Stimulated activated CD4-positive, alpha-beta T cell treated with anti-CD3 and anti-CD28 coated beads, Interleukin-4, amount 100 ng/mL, for 1 hour (primary cell): ENCODE results near the gene SLC4A7.
A peak's percentile ranks its signal among the peaks of the same experiment; 100 is the strongest.
"Not testable (repeated sequence)": the region's sequence is repeated elsewhere in the genome, so short reads cannot be mapped to it uniquely, and the experiment has no call there.

Source experiments
- DNase-seq: peaks from one replicate; pipeline ENCODE4 v3.0.0-alpha.2; 2020

Gene SLC4A7

DNA sequence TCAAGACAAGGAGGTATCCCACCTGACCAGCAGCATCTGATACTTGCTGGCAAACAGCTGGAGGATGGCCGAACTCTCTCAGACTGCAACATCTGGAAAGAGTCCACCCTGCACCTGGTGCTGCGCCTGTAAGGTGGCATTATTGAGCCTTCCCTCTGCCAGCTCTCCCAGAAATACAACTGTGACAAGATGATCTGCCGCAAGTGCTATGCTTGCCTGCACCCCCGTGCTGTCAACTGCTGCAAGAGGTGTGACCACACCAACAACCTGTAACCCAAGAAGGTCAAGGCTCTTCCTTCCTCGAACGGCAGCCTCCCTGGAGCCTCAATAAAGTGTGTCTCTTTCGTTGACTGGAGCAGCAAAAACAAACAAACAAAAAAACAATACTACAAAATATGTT is 2.2 kb upstream of the SLC4A7 start:
- no peak for DNase-seq

DNA sequence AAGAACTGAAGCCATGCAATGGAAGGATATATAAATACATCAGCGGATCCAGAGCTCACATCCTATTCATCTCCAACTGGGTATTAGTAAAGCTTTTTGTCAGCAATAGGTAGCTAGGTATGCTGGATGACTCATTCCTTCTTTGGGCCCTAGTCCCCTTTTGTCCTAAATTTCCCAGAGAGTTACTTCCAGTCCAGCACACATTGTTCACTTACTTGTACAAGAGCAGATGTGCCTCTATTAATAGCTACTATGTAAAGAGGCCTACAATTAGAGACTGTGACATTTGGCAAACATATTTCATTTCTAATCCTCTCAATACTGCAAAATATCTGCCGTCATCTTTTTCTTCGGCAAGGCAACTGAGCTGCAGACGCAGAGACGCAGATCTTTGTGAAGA is 1.7 kb upstream of the SLC4A7 start:
- DNase-seq = no peak

DNA sequence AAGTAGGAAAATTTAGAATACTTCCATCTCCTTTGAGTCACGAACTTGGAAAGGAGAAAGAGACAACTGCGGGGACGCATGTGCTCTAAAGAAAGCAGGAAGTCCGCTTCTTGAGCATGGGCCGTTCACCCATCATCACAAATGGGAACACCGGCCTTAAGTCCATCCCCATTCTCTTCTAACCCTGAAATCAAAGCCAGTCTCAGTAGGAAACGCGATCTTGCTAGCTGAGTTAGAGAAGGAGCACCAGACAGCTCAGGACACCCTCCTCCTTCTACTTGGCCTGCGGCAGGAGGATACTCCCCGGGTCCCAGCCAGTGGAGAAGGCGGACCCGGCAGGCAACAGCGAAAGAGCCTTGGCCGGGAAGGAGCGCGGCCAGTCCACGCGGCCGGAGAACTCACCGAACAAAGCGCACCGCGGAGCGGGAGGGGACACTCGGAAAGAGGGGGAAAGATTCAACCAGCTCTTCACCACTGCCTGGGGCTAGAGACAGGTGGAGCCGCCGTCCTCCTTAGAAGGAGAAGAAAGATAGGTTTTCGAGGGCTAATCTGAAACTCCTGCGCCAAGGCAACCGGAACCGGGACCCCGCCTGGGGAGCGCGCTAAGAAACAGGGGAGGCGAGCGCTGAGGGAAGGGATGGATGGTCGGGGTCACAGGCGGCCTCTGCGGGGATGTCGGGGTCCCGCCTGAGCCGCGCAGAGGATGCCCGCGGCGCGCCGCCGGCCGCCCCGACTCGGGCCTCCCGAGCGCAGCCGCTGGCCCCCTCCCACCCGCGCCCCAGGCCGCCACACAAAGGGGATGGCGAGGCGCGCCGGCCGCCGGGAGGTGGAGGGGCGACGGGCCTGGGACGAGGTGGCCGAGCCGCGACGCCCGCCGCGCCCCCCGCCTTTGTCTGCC is 818 bp downstream of the SLC4A7 start:
- peak; percentile 33 for DNase-seq

DNA sequence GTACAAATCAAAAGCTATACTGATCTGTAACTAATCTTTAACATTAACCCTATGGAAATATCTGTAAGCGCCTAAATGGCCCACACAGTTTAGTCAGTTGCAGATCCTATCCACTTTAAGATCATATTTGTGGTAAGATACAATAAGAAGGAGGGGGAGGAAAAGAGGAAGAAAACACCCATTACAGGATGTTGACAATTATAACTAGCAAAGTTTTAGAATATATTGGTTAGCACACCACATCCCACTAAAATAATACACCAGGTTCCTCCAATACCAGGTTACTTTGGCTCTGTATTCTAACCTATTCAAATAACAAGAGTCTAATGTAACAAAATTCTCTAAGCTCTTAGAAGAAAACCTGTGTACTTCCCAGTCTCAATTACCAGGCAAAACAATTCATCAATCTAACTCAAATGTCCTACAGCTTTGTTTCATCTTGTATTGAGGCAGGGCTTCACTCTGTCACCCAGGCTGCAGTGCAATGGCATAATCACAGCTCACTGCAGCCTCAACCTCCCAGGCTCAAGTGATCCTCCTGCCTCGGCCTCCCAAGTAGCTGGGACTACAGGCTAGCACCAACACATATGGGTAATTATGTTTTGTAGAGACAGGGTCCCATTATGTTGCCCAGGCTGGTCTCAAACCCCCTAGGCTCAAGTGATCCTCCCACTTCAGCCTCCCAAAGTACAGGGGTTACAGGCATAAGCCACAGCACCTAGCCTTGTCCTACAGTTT is 4.2 kb downstream of the SLC4A7 start:
- DNase-seq = no peak

DNA sequence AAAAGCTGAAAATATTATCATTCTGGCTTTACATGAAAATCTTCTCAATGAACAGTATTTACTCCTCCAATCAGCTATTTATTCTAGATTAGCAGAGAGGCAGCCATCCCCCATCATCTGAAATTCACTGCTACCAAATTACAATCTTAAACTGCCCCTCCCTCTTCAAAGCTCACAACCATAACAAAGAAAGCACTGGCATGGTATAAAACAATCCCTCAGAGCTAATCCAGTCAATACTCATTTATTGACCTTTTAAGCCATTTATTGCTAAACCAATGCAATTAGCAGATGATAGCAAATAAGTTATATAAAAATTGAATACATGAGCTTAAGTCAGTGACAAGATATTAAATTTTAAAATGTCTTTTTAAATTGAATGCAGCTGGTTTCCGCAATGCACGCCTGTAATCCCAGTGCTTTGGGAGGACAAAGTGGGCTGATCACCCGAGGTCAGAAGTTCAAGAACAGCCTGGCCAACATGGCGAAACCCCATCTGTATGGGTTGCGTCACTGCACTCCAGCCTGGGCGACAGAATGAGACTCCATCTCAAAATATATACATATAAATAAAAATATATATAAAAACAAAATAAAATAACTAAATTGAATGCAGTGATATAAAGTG is 12.1 kb downstream of the SLC4A7 start:
- no peak for DNase-seq

DNA sequence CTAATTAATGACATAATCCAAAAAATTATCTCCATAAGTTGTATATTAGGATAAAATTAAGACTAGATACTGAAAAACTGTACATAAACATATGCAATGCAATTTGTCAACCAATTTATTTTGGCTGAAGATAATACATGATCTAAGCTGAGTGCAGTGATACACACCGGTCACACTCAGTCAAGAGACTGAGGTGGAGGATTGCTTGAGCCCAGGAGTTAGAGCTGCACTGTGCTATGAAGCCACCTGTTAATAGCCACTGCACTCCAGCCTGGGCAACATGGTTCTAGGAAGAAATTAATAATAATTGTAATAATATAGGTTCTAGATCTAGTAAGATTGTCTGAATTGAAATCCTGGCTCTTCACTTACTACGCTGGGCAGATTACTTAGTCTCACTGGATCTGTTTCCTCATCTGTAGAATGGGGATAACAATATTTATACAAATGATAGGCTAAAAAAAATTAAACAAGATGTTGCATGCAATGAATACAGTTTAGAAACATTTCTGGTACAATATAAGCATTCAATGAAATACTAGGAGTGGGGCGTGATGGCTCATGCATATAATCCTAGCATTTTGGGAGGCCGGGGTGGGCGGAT is 15.8 kb downstream of the SLC4A7 start:
- no peak for DNase-seq

DNA sequence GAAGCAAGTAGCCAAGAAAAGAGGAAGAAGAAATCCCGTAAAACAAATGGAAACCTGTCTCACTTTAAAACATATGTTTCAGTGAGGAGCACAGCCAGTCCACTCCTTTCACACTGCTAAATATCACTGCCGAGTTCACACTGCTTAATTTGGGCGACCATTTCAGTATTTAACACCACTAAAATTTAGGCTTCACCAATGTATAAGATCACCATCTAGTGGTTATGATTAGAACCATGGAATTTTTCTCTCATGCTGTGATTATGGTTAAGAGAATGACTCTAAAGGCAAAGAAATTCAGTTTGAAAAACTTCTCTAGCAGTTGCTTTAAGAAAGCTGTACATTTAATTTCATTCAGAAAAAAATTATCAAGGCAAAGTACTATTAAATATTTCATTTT is 16.6 kb downstream of the SLC4A7 start:
- DNase-seq = no peak

DNA sequence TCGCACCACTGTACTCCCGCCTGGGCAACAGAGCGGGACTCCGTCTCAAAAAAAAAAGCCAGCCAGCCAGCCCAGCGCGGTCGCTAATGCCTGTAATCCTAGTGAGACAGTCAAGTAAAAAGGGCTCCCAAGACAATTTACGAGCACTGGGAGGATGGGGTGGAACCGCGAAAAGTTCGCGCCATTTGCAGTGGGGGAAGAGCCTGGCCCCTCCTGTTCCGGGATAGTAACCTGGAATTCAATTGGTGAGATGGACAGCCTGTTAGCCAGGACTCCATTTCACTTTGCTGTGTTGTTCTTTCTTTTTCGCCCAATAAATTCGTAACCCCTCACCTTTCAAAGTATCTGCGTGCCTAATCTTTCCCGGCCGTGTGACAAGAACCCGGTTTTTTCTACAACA is 19.5 kb downstream of the SLC4A7 start:
- no peak for DNase-seq

DNA sequence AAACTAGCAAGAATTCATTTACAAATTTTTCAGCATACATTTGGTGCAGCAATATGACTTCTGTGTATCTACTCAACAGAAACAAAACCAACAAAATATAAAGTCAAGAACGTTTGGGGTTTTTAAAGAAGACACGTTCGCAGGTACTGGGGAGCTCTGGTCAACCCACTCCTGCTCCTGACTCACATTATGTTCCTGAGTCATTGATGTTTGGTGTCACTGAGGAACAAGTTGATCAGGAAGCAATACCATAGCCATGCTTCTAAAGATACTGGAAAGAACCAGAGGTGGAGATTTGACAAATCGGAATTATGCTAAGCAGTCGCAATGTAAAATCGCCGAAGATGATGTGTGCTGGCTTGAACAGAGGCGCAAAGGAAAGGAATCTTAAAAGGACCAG is 22.0 kb downstream of the SLC4A7 start:
- no peak for DNase-seq

DNA sequence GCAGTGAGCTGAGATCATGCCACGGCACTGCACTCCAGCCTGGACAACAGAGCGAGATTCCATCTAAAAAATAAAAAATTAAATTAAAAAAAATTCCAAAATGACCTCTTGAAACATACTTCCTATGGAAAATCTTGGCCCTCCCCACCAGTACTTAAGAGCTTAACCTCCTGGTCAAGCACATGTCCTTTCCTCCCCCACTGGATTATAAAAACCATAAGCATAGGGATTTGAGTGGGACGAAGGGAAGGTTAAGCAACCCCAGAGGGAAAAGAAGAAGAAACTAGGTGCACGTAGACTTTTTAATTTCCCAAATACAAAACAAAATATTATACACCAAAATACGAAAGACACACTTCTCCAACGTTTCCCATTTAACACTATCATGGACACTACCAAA is 25.3 kb downstream of the SLC4A7 start:
- no peak for DNase-seq

DNA sequence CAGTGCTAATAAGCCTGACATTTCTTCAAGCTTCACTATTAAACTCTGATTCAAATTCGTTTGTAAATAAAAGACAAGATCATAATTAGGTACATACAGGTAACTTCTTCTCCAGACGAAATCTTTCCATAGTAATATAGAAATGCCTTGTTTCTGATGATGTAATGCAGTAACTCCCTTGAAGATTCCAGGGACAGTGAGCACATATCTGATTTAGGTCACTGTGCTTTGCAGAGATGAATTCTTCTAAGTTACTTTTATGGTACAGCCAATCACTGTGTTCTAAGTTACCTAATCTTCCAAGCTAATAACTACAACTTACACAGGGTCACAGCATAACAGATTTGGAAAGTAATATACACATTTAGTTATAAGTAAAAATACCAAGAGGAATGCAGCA is 27.6 kb downstream of the SLC4A7 start:
- no peak for DNase-seq

DNA sequence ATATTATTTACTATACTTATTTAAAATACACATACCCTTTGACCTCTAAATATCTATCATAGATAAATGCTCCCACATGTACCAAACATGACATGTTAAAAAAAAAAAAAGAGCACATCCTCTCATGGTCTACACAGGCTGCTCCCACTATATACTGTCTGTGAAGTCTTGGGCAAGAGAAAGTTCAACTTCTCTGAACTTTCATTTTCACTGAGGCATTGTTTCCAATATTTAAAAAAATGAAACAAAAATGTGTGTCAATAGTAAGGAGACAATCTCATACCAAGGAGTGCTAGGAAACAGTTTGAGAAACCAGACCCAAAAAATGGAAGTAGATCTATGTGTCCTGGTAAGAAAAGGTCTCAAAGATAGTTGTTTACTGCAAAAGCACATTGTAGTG is 29.3 kb downstream of the SLC4A7 start:
- DNase-seq = no peak

DNA sequence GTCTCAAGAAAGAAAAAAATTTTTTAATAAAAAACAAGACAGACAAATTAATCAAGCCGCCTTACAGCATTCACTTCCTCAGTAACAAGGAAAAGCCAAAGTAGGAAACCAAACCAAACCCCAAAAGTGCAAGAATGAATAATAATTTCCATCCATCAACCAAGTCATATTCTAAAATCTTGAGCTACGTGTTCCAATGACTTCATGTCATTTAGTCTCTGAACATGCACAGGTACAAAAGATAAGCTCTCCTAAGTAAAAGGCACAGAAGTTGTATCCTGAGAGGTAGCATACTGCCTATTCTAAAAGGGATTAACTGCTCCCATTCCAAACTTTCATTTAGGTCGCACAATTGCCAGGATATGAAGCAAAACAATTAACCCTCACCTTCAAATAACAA is 29.7 kb downstream of the SLC4A7 start:
- DNase-seq = no peak

DNA sequence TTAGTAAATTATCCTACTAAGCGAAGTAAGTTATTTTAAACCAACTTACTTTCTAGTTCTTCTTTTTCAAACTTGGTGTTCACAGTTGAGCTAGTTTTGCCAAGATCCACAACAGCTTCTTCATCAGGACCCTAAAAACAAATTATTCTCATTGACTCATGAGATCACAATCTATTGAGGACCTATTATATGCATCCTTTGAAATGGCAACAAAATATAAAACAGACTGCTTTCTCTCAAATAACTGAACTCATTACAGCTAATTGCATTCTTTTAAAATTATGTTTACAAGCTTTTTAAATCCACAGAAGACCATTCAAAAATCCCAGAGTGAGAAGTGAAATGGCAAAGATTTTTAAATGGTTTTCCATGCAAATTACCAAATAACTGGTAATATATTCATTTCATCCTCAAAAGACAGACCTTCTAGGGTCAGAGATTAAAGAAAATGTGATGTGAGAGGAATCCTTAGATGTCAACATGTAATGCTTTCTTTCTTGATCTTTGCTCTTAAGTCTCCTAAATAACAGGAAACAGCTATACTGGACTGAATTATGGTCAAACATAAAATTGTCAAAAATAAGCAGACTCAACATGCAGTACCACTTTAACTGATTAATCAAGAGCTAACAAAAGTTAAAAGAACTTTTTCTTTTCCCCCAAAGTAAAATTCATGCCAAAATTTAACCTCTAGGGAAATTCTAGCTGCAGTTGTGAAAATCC is 31.7 kb downstream of the SLC4A7 start:
- no peak for DNase-seq

DNA sequence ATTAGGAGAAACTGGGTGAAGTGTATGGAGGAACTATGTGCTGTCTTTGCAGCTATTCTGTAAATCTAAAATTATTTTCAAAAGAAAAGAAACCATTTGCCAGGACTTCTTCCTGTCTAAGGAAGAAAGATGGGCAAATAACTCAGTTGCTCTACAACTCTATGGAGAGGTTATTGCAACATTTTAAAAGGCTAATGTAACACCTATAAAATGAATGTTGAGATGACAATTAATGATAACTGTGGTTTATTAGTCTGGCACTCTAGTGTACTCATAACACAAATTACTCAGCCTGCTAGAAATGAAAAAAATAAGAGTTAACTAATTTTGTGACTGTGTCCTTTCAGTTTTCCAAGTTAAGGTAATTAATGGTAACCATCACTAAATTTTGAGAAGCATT is 32.3 kb downstream of the SLC4A7 start:
- no peak for DNase-seq

DNA sequence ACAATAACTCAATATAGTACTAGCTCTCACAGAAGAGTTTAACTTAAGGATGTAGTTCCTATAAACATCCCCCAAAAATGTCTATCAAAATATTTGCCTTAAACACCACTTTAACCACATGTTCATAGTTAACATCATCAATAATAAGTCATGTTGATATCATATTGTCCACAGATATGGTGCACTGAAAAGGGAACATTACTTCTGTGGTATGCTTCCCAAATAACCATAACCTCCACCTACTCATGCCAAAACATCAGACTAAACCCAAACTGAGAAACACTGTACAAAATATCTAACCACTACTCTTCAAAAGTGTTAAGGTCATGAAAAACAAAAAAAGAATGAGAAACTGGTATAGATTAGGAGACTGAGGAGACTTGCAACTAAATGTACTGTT is 32.9 kb downstream of the SLC4A7 start:
- no peak for DNase-seq

DNA sequence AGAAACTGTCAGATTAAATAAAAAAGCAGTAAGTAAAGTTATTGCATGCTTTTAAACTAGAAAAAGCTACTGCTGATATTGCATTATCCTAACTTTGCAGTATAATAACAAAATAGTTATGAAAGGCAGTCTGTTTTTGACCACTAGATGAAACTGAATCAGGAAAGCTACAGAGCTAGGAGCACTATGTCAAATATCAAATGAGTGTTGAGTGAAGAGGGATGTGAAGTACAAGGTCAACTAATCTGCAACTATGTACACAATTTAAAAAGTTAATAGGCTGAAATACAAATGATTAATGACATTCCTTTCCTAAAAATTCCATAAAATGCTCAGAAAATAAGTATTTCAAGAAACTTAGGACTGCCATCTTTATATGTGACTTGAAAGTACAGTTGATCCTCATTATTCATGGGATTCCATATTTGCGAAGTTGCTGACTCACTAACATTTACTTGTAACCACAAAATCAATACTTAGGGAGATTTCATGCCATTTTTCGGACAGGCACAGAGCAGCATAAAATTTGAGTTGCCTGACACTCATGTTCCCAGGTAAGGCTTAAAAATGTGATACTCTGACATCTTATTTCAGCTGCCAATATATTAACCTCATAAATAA is 34.5 kb downstream of the SLC4A7 start:
- no peak for DNase-seq

DNA sequence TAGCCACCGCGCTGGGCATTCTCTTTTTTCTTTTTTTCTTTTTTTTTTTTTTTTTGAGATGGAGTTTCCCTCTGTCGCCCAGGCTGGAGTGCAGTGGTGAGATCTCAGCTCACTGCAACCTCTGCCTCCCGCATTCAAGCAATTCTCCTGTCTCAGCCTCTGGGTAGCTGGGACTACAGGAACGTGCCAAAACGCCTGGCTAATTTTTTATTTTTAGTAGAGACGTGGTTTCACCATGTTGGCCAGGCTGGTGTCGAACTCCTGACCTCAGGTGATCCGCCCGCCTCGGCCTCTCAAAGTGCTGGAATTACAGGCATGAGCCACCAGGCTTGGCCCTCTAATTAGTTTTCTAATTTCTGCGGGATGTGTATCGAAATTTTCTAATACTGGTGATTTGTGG is 41.2 kb downstream of the SLC4A7 start:
- DNase-seq = not testable (repeated sequence)

DNA sequence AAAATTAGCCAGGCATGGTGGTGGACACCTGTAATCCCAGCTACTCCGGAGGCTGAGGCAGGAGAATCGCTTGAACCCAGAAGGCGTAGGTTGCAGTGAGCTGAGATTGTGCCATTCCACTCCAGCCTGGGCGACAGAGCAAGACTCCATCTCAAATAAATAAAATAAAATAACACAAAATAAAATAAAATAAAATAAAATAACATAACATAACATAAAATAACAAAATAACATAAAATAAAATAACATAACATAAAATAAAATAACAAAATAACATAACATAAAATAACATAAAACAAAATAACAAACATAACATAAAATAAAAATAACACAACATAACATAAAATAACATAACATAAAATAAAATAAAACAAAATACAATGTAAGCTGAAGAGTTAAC is 45.8 kb downstream of the SLC4A7 start:
- DNase-seq = not testable (repeated sequence)

DNA sequence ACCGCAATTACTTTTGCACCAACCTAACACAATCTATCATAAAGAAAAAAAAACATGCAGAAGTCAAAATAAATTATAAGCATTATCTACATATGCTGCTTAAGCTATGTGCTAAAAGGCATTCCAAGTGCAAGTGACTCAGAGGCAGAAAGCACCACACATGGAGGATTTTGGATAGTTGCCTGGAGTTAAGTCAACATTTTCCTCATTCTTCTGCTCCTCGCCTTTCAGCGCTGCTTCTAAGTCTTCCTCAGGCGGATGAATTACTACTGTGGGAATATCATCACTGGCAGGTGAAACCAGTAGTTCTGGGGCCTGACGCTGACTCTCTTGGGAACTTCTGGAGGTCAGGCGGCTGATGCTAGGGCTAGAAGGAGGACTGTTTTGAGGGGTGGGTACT is 53.1 kb downstream of the SLC4A7 start:
- DNase-seq = no peak

DNA sequence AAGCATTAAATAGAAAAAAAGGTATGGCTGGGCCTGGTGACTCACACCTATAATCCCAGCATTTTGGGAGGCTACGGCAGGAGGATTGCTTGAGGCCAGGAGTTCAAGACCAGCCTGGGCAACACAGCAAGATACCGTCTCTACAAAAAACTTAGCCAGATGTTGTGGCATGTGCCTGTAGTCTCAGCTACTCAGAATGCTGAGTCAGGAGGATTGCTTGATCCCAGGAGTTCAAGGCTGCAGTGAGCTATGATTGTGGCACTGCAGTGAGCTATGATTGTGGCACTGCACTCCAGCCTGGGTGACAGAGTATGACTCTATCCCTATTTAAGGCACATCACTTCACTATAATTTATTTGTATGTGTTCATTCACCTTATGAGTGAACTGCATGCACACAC is 54.3 kb downstream of the SLC4A7 start:
- DNase-seq = no peak

DNA sequence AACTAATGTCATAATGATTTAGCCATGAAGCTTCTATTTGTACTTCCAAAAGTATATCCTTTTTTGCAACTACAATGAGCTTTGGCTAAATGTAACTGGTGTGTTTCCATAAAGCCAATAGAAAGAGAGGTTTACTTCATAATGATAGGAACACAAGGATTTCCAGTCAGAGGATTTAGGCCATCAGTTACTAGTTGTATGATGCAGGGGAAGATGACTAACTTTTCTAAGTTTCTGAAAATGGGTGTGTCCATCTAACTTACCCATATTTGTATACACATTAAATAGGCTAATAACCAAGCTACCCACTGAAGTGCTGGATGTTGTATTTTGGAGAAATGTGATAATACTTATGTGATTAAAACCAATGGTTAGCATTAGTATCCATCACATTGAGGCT is 55.7 kb downstream of the SLC4A7 start:
- DNase-seq = no peak
